PC-3 (cell line): Measurements from ENCODE around the gene NDE1. TPM values are rescaled to one million over a fixed set of nuclear protein-coding genes. Genes with fewer than 3 reads are reported as not detected.

Experiments used
- ATAC-seq: fragments of 200-7000 bp; cut with Tn5 transposase; 2 replicates; pipeline ENCODE4 v1.9.1; 2020; ENCODE audit warnings: mild to moderate bottlenecking, moderate library complexity
- BruUV-seq: library from RNA; stranded (reverse); fragments of 400-500 nt; replicated peaks from 2 replicates; lab custom pipeline; 2021; lab: Mats Ljungman, UMichigan
- CTCF ChIA-PET: fragments of 300-600 bp; sonication (Branson Sonifier 250); formaldehyde crosslinking; loops from one replicate; lab custom pipeline; 2022; ENCODE audit warnings: antibody characterized with exemption; lab: Charles Lee
- POLR2A ChIA-PET: fragments of 300-600 bp; sonication (Branson Sonifier 250); formaldehyde crosslinking; loops from one replicate; lab custom pipeline; 2022; ENCODE audit warnings: antibody characterized with exemption; ENCODE audit not compliant: unreplicated experiment; lab: Charles Lee
- DNase-seq: peaks from one replicate; pipeline ENCODE4 v3.0.0-alpha.2; 2015
- H2AFZ ChIP-seq: fragments of 300-600 bp; sonication (generic); 2 replicates; pipeline ENCODE4 v1.6.0; 2016; ENCODE audit warnings: antibody characterized with exemption, low read length
- H3F3A ChIP-seq: fragments of 300-600 bp; sonication (generic); one replicate; pipeline ENCODE4 v1.6.0; 2017; ENCODE audit warnings: antibody characterized with exemption, low read length, control low read depth, mild to moderate bottlenecking; ENCODE audit not compliant: unreplicated experiment
- H3K27ac ChIP-seq: fragments of 300-600 bp; sonication (generic); 2 replicates; pipeline ENCODE4 v1.5.1; 2016; ENCODE audit warnings: mild to moderate bottlenecking, low read length
- H3K27me3 ChIP-seq: fragments of 300-600 bp; sonication (generic); 2 replicates; pipeline ENCODE4 v1.6.1; 2016; ENCODE audit warnings: low read length, mixed read lengths
- H3K36me3 ChIP-seq: fragments of 300-600 bp; sonication (generic); 2 replicates; pipeline ENCODE4 v1.6.1; 2016; ENCODE audit warnings: low read depth, mixed run types, low read length, mixed read lengths
- H3K4me1 ChIP-seq: fragments of 300-600 bp; sonication (generic); 2 replicates; pipeline ENCODE4 v1.5.1; 2016; ENCODE audit warnings: low read length; ENCODE audit not compliant: insufficient read depth
- H3K4me2 ChIP-seq: fragments of 300-600 bp; sonication (generic); 2 replicates; pipeline ENCODE4 v1.6.0; 2016; ENCODE audit warnings: low read length
- H3K4me3 ChIP-seq: fragments of 300-600 bp; sonication (generic); 2 replicates; pipeline ENCODE4 v1.5.1; 2016; ENCODE audit warnings: mild to moderate bottlenecking, low read length, mixed read lengths
- H3K79me2 ChIP-seq: fragments of 300-600 bp; sonication (generic); 2 replicates; pipeline ENCODE4 v1.6.1; 2017; ENCODE audit warnings: low read length, mixed read lengths
- H3K9ac ChIP-seq: fragments of 300-600 bp; sonication (generic); 2 replicates; pipeline ENCODE4 v1.6.0; 2016; ENCODE audit warnings: mild to moderate bottlenecking, low read length
- H3K9me2 ChIP-seq: fragments of 300-600 bp; sonication (generic); replicated peaks from 2 replicates; pipeline ENCODE4 v1.6.1; 2016; ENCODE audit warnings: mixed run types, low read length, mixed read lengths
- H3K9me3 ChIP-seq: fragments of 300-600 bp; sonication (generic); 2 replicates; pipeline ENCODE4 v1.6.1; 2016; ENCODE audit warnings: low read length, mixed read lengths
- H4K20me1 ChIP-seq: fragments of 300-600 bp; sonication (generic); 2 replicates; pipeline ENCODE4 v1.6.1; 2016; ENCODE audit warnings: low read length, mixed read lengths
- CTCF ChIP-seq: fragments of 300-600 bp; sonication (generic); conservative IDR thresholded peaks from 2 replicates; pipeline ENCODE4 v1.5.1; 2017; ENCODE audit warnings: antibody characterized with exemption, low read depth, mild to moderate bottlenecking, low read length
- EZH2 ChIP-seq: fragments of 300-600 bp; sonication (generic); IDR thresholded peaks from one replicate; pipeline ENCODE4 v1.6.1; 2017; ENCODE audit warnings: antibody characterized with exemption, mild to moderate bottlenecking, low read length; ENCODE audit not compliant: unreplicated experiment
- EZH2phosphoT487 ChIP-seq: fragments of 300-600 bp; sonication (generic); IDR thresholded peaks from 2 replicates; pipeline ENCODE4 v1.6.1; 2018; ENCODE audit warnings: mild to moderate bottlenecking, antibody characterized with exemption, low read length, borderline replicate concordance
- intact Hi-C: fragments of 100-400 bp; cut with micrococcal nuclease; formaldehyde crosslinking; loops from 2 replicates; pipeline ENCODE4 v1.9.0; 2023
- total RNA-seq: library from RNA; depleted of rRNA; stranded (reverse); fragments of >200 nt; gene quantifications from 2 replicates; pipeline ENCODE4 v1.2.3, GENCODE V29; 2014

NDE1 gene
- total RNA-seq, 1 experiment from 2014 or later = 24.9 TPM

GRCh38 chr16:15707332-15707731, 57.3 kb downstream of the NDE1 start:
- intact Hi-C loops = no loop called here
- ATAC-seq (no peak), DNase-seq (no peak)
- Histone ChIP-seq H3K9me2 (no peaks in the 10 kb centered on the region), H3K9ac (no peak overlapping the region), H3K9me3 (no peaks in the 10 kb centered on the region), H3K79me2 (no peaks in the 10 kb centered on the region), H3K4me2 (no peak overlapping the region), H3K4me3 (no peak overlapping the region), H2AFZ (no peak overlapping the region), H4K20me1 (no peaks in the 10 kb centered on the region), H3K27me3 (no peaks in the 10 kb centered on the region), H3K4me1 (no peaks in the 10 kb centered on the region), H3F3A (no peaks in the 10 kb centered on the region), H3K36me3 (no peaks in the 10 kb centered on the region), H3K27ac (no peak overlapping the region)
- ChIA-PET CTCF (no interaction called here), POLR2A (no interaction called here)
- TF ChIP-seq EZH2phosphoT487 (no peak), CTCF (no peak), EZH2 (no peak)
- no TSS peak for BruUV-seq

- DNase-seq (no peak), ATAC-seq (no peak)
- H3F3A ChIP-seq = no peaks in the 10 kb centered on the region
- BruUV-seq = no TSS peak
- no peaks in the 10 kb centered on the region for H4K20me1 ChIP-seq
- no peaks in the 10 kb centered on the region for H3K36me3 ChIP-seq
- H3K4me1 ChIP-seq = no peaks in the 10 kb centered on the region
- H3K9me3 ChIP-seq = no peaks in the 10 kb centered on the region
- intact Hi-C loops = no loop called here
- no peak for TF ChIP-seq CTCF
- TF ChIP-seq EZH2 = no peak
- TF ChIP-seq EZH2phosphoT487 = no peak
- ChIA-PET CTCF (no interaction called here), POLR2A (no interaction called here)
- no peaks in the 10 kb centered on the region for H3K79me2 ChIP-seq
- no peak overlapping the region for H3K4me3 ChIP-seq
- no peaks in the 10 kb centered on the region for H3K27me3 ChIP-seq
- H3K27ac ChIP-seq = no peak overlapping the region
- H3K4me2 ChIP-seq = no peak overlapping the region
- no peak overlapping the region for H2AFZ ChIP-seq
- H3K9ac ChIP-seq = no peak overlapping the region
- H3K9me2 ChIP-seq = no peaks in the 10 kb centered on the region
Measured at GRCh38 chr16:15708096-15708495, 58.1 kb downstream of the NDE1 start.

GRCh38 chr16:15708997-15709396, 59.0 kb downstream of the NDE1 start:
- Histone ChIP-seq H3K27ac (no peak overlapping the region), H3K9ac (no peak overlapping the region), H3K27me3 (no peaks in the 10 kb centered on the region), H2AFZ (no peak overlapping the region), H3K9me2 (no peaks in the 10 kb centered on the region), H3K4me3 (no peak overlapping the region), H3K9me3 (no peaks in the 10 kb centered on the region), H3K36me3 (no peaks in the 10 kb centered on the region), H3K4me2 (no peak overlapping the region), H3F3A (no peaks in the 10 kb centered on the region), H3K79me2 (no peaks in the 10 kb centered on the region), H3K4me1 (no peaks in the 10 kb centered on the region), H4K20me1 (no peaks in the 10 kb centered on the region)
- TF ChIP-seq CTCF (no peak), EZH2 (no peak), EZH2phosphoT487 (no peak)
- ATAC-seq (no peak), DNase-seq (no peak)
- POLR2A ChIA-PET = no interaction called here
- CTCF ChIA-PET = no interaction called here
- BruUV-seq = no TSS peak
- intact Hi-C loops = no loop called here
